Measurements from ENCODE around the gene METTL18. TPM values are rescaled to one million over a fixed set of nuclear protein-coding genes. Genes with fewer than 3 reads are reported as not detected.

Gene METTL18
- total RNA-seq, 1 donor from 2014 or later, result 8.6 TPM

GRCh38 chr1:169786974-169787373 lies 7.7 kb downstream of the METTL18 start:
- DNase-seq (ENCODE audit: low read depth, low spot score), result no peak

DNA sequence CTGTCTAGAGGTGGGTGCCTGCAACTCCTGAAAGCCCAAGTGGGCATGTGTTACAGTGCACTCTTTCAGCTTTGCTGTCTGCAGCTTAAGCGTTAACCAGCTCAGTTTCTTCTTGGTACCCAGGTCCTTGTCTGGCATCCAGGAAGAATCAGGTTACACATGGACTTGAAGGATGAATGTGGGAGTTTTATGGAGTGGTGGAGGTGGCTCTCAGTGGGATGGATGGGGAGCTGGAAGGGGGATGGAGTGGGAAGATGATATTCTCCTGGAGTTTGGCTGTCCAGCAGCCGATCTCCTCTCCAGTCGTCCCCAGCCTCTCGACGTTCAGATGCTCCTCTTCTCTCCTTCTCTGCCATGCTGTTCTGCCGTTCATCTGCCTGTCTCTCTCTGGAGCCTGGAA lies 9.4 kb downstream of the METTL18 start:
- DNase-seq (ENCODE audit: low read depth, low spot score), result no peak

- DNase-seq (ENCODE audit: low read depth, low spot score), result no peak
Observed at GRCh38 chr1:169784102-169784501, 10.6 kb downstream of the METTL18 start.

- no peak for DNase-seq (ENCODE audit: low read depth, low spot score)
Observed at GRCh38 chr1:169782596-169782995, 12.1 kb downstream of the METTL18 start.

- peak; percentile 71 for DNase-seq (ENCODE audit: low read depth, low spot score)
Observed at GRCh38 chr1:169779970-169780369, 14.7 kb downstream of the METTL18 start.

DNA sequence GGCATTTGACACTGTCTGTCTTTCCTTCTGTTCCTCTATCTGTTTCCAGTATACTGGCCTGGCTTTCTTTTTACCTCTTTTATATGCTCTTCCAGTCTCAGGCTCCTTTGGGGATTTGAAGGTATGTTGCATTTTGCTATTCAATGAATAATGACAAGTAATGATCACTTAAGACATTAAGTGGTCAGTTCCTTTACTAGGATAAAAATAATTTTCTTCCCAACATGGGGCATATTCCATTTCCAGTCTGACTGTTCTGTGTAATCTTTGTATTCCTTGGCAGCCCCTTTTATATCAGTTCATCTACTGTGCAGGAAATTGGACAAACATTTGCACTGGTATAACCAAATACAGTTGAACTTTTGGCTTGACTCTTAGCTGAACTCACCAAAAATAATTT lies 15.6 kb downstream of the METTL18 start:
- no peak for DNase-seq (ENCODE audit: low read depth, low spot score)

DNA sequence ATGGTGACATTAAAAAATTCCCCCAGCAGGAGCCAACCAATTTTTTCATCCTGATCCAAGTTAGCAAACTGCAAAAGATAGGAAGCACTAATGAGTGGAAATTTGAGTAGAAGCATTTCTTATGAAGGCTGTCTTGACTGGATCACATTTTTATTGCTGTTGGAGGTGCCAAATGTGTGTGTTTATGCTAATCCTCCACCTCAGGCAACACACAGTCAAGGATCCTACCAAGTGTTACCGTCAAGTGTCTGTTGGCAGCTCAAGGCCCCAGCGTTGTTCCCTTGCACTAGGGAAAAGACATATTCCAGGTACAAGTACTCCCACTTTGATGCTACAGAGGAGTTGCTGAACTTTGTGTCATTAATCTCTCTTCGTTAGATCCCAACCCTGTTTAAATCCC lies 18.3 kb downstream of the METTL18 start:
- no peak for DNase-seq (ENCODE audit: low read depth, low spot score)

GRCh38 chr1:169768161-169768560 lies 26.5 kb downstream of the METTL18 start:
- DNase-seq (ENCODE audit: low read depth, low spot score), result no peak

- DNase-seq (ENCODE audit: low read depth, low spot score), result no peak
Observed at GRCh38 chr1:169765580-169766331, 29.0 kb downstream of the METTL18 start.

- DNase-seq (ENCODE audit: low read depth, low spot score), result no peak
Observed at GRCh38 chr1:169764919-169765318, 29.8 kb downstream of the METTL18 start.

- no peak for DNase-seq (ENCODE audit: low read depth, low spot score)
Observed at GRCh38 chr1:169762699-169763098, 32.0 kb downstream of the METTL18 start.

DNA sequence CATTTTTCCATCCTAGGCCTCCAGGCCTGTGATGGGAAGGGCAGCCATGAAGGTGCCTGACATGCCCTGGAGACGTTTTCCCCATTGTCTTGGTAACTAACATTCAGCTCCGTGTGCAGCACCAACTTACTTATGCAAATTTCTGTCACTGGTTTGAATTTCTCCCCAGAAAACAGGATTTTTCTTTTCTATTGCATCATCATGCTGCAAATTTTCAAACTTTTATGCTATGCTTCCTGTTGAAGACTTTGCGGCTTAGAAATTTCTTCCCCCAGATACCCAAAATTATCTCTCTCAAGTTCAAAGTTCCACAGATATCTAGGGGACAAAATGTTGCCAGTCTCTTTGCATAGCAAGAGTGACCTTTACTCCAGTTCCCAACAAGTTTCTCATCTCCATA lies 35.7 kb downstream of the METTL18 start:
- DNase-seq (ENCODE audit: low read depth, low spot score), result no peak

- no peak for DNase-seq (ENCODE audit: low read depth, low spot score)
Observed at GRCh38 chr1:169753549-169753948, 41.2 kb downstream of the METTL18 start.

DNA sequence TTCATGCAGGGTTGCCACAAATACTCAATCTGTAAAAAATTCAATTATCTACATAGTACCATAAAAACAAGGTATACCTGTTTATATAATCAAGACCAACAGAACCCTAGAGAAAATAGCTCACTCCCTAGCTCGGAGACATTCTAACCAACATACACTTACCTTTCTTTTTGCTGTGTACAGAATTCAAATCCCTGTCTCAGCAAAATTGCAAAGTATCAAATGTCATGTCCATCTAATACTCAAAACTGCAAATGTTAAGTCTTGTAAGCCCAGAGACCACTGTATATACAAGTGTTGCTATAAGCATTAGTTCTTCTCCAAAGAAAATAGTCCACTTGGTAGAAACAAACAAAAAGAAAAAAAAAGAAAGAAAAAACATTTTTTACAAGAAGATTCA lies 44.7 kb downstream of the METTL18 start:
- no peak for DNase-seq (ENCODE audit: low read depth, low spot score)

DNA sequence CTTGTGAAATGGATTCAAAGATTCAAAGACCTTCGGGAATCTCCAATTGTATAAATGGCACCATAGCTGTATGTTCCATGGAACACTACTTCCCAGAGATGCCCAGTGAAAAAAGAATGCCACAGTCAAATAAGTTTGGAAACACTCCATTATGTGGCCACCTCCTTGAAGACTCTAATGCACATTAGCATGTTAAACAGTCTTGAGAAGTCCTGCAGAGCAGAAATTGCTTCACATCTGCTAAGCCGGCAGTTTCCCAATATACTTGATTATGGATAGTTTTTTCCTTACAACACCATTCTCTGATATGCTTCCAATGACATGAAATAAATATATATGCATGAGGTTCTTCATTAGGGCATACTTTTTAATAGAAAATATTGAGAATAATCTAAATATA lies 48.2 kb downstream of the METTL18 start:
- no peak for DNase-seq (ENCODE audit: low read depth, low spot score)

- peak; percentile 36 for DNase-seq (ENCODE audit: low read depth, low spot score)
Observed at GRCh38 chr1:169745015-169745861, 49.5 kb downstream of the METTL18 start.

Other genes starting within 250 kb of the METTL18 start
- 0.04 and 0.13 TPM in 2 replicates for gene F5, start 208.4 kb downstream of the METTL18 start, total RNA-seq
- gene SELP, start 164.8 kb downstream of the METTL18 start, total RNA-seq, result 1.8 and 3.3 TPM in 2 replicates
- 1.5 and 2.3 TPM in 2 replicates for gene SELL, start 83.3 kb downstream of the METTL18 start, total RNA-seq
- 2.1 and 2.8 TPM in 2 replicates for gene SELE, start 60.8 kb downstream of the METTL18 start, total RNA-seq
- gene SCYL3, start 99.0 kb upstream of the METTL18 start, total RNA-seq, result 5.7 and 8.7 TPM in 2 replicates